Measurements from ENCODE around the gene ZNF428.
"Not testable (repeated sequence)": the region's sequence is repeated elsewhere in the genome, so short reads cannot be mapped to it uniquely, and the experiment has no call there.

The ZNF428 gene

DNA sequence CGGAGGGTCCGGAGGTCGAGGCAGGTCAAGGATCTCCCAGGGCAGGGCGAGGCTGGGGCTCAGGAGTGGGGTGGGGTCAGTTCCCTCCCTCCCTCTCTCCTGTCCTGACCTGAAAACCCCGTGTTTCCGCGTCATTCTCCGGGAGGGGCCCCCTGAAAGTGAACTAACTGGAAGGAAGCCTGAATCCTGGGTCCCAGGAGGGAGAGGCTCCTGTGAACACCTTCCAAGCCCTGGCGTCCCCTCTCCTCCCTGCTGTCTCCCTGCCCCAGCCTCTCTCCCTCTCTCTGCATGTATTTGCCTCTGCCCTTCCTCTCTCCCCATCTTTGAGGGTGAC lies 21.0 kb upstream of the ZNF428 start:
- in situ Hi-C loops (cut with HindIII; ENCODE audit: low sequenced_read_pairs) = no loop called here

DNA sequence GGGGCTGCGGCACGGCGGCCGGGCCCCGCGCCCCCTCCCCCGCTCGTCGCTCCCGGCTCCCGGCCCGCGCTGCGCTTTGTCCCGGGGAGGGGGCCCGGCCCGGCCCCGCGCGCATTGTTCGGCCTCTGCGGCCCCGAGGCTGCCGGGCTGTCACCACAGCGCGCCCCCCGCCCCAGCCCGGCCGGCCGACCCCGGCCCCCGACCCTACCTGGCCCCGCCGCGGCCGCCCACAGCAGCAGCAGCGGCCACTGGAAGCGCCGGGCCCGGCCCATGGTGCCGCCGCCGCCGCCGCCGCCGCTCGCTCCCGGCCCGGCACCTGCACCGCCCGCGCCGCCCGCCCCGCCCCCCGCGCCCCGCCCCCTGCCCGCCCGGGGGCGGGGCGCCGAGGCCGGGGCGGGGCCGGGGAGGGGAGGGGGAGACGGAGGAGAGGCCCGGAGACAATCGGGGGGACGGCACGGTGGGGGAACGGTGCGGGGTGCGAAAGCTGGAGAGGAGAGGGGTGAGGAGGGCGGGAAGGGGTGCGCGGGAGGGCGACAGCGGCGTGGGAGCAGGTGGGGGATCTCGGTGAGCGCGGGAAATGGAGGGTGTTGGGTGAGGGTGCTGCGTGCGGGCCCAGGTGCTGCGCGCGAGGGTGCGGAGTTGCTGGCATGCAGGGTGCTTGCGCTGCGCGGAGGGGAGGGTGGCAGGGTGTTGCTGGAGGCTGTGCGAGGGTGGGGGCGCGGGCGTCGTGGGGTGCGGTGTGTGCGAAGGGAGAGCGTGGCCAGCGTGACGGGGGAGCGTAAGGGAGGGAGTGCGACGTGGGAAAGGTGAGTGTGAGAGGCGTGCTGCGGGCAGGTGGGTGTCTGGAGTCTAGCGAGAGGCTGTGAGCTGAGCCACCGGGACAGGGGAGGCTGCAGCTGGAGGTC lies 20.3 kb upstream of the ZNF428 start, which contains the start of gene CADM4:
Gene CADM4 (minus strand): TSS at position 332 of the 905 bp plus-strand sequence. CDS start 60 bp downstream, at position 272.
- in situ Hi-C loops (cut with HindIII; ENCODE audit: low sequenced_read_pairs) = no loop called here

DNA sequence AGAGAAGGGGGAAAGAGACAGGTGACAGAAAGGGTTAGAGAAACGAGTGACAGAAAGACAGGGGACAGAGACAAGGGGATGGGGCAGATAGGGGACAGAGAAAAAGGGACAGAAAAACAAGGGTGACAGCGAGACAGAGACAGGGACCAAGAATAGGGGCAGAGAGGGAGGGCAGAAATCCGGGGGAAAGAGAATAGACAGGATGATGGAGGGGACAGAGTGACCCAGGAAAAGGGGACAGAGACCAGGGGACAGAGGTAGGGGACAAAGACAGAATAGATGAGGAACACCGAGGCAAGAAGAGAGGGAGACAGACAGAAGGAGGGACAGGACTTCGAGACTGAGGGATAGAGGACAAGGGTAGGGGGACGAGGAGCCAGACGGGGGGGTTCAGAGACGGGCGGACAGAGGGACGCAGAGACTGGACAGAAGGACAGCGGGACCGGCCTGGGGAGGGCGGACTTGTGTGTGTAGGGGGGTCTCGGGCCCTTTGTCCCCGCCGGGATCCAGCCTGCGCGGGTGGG lies 19.6 kb upstream of the ZNF428 start:
- in situ Hi-C loops (cut with HindIII; ENCODE audit: low sequenced_read_pairs) = no loop called here

DNA sequence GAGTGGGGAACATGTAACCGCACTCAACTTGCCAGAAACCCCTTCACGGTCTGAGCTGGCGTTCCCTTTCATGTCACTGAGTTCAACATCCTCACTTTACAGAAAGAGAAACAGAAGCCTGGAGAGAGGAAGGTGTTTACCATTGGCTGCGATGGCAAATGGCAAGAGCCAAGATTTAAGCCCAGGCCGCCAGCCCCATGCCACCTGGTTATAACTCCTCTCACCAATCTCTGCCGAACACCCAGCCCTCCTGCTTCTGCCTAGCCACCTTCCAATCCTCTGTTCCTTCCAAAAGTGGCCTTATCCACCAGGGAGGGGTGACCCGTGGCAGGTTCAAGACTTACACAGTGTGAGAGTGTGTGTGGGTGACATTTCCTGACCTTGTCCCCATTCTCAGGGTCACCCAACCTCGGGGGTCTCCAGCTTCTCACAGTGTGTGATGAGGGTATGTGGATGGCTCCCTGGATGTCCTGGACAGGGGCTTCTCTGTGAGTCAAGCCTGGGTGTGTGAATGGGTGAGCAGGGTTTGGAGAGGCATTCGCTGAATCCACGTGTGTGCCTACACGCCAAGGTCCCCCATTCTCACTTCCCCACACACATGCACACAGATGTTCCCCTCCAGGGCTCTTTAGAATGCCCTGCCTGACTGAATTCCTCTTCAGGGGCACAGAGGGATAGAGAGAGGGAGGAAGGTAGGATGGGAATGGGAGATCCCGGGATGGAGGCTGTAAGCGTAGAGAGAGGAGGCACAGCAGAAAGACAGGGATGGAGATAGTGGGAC lies 19.0 kb upstream of the ZNF428 start:
- in situ Hi-C loops (cut with HindIII; ENCODE audit: low sequenced_read_pairs) = no loop called here

DNA sequence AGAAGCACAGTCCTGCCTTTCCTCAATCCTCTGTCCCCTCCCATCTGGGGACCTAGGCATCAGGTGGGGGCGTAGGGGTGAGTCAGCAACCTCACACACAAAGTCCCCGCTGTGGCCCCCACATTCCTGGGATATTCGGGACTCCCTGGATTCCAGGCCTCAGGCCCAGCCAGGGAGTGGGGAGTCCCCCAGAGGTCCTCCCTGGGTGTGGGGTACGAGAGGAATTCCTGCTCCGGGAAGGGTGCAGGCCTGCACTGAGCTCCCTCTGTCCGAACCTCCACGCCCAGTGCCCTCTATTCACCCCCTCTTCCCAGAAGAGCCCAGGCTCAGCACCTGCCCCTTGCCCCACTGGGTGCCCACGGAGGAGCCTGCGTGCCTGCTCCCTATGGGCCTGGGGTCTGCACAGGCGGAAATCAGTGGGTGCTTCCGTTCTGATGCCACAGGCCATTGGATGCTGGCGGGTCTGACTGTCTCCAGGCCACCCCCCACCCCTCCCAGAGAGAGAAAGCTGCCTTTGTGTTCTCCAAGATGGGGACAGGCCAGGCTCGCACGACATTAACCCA lies 16.8 kb upstream of the ZNF428 start:
- in situ Hi-C loops (cut with HindIII; ENCODE audit: low sequenced_read_pairs) = no loop called here

DNA sequence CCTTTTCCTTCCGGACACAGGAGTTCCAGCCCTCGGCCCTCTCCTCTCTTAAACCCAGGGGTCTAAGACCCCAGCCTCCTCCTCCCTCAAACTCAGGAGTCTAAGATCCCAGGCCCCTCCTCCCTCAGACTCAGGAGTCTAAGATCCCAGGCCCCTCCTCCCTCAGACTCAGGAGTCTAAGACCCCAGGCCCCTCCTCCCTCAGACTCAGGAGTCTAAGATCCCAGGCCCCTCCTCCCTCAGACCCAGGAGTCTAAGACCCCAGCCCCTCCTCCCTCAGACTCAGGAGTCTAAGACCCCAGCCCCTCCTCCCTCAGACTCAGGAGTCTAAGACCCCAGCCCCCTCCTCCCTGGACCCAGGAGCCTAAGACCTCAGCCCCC lies 16.1 kb upstream of the ZNF428 start:
- in situ Hi-C loops (cut with HindIII; ENCODE audit: low sequenced_read_pairs) = not testable (repeated sequence)

DNA sequence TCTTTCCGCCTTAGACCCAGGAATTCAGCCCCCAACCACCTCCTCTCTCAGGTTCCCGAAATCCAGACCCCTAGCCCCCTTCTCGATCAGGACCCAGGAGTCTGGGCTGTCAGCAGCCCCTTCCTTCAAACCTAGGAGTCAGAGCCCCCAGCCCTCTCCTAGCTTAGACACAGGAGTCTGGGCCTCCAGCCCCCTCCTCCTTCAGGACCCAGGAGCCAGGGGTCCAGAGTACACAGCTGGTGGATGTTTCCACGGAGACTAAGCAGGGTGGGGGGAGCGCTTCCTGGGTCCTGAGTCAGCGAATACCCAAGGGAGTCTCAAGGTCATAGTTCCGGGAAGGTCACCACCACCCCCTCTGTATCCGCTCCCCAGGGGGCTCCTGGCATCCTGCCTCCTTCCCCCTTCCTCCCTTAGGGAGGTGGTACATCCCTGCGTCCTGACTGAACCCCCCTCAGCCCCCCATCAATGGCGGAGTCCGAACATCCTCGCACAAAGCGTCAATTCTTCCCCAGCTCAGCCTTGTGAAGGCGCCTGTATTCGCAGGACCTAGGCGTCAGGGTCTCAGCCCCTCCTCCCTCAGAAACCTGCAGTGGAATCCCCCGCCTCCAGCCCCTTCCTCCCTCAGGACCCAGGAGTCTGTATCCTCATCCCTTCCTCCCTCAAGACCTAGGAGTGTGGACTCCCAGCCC lies 15.6 kb upstream of the ZNF428 start:
- in situ Hi-C loops (cut with HindIII; ENCODE audit: low sequenced_read_pairs) = no loop called here

DNA sequence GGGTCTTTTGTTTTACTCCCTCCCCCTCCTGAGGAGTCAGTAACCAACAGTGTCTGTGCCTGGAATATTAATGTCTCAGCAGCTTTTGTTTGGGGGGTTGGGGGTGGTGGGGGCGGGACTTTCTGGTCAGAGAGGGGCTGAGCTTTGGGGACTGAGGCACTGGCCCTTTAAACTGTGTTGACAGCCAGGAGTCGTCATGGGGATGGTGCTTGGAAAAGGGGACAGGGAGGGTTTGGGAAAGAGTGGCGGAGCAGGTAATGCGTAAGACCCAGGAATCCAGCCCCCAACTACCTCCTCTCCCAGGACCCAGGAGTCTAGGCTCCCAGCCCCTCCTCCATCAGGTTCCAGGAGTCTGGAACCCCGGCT lies 15.1 kb upstream of the ZNF428 start:
- in situ Hi-C loops (cut with HindIII; ENCODE audit: low sequenced_read_pairs) = no loop called here

DNA sequence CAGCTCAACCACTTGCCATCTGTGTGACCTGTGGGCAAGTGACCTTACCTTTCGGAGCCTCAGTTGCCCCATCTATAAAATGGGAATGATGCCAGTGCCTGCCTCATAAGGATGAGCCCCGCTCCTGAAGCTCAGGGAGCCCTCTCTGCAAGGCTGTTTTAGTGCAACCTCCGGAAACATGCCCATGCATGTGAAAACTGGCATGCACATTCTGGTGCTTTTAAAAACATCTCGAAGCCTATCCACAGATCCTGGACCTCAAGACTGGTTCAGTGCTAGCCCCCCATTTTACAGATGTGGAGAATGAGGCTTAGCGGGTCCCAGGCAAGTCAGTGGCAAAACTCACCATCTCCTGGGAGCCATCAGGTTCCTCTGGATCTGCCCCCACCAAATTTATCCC lies 14.6 kb upstream of the ZNF428 start:
- in situ Hi-C loops (cut with HindIII; ENCODE audit: low sequenced_read_pairs) = no loop called here

DNA sequence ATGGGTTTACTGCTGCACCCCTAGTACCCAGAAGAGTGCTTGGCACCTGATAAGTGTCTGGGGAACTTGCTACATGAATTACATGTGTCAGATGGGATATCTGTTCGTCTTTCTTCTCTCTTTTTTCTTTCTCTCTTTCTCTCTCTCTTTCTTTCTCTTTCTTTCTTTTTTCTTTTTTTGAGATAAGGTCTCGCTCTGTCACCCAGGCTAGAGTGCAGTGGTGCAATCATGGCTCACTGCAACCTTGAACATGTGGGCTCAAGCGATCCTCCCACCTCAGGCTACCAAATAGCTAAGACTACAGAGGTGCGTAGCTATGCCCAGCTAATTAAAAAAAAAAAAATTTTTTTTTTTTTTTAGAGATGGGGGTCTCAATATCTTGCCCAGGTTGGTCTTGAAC lies 14.1 kb upstream of the ZNF428 start:
- in situ Hi-C loops (cut with HindIII; ENCODE audit: low sequenced_read_pairs) = no loop called here

DNA sequence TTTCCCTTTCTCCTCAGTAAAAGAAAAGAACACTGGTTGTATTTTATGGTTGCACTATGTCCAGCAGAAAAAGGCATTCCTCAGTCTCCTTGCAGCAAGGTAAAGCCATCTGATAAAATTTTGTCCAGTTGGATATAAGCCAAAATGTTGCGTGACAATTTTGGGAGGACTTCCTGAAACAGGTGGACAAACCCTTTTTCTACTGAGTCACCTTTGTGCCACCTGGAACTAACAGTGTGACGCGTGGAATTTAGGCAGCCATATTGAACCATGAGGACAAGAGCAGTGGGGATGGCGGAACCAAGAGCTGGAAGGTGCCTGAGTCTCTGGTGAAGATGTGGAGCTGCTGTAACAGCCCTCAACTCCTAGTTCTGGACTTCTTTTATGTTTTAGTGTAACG lies 12.1 kb upstream of the ZNF428 start:
- in situ Hi-C loops (cut with HindIII; ENCODE audit: low sequenced_read_pairs) = no loop called here

DNA sequence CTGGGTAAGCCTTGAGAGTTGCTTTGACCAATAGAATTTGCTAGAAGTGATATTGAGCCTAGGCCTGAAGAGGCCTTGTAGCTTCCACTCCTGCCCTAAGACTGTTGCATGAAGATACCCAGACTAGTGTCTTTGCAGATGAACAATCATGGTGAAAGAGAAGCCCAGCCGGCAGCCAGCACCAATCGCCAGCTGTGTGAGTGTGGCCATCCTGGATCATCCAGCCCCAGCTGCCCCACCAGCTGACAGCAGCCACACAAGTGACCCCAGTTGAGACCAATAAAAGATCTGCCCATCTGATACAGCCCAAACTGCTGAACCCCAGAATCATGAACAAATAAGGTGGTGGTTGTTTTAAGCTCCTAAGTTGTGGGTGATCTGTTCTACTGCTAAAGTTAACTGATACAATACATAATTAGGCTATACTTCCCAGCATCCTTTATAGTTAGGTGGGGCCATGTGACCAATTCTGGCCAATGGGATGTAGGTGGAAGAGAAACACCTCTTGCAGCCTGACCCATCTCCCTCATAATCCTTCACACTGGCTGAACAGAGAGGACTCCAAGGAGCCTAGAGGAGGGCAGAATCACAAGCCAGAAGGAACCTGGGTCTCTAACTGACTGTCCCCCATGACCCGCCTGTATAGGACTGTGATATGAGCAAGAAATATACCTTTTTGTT lies 9.4 kb upstream of the ZNF428 start:
- in situ Hi-C loops (cut with HindIII; ENCODE audit: low sequenced_read_pairs) = no loop called here

DNA sequence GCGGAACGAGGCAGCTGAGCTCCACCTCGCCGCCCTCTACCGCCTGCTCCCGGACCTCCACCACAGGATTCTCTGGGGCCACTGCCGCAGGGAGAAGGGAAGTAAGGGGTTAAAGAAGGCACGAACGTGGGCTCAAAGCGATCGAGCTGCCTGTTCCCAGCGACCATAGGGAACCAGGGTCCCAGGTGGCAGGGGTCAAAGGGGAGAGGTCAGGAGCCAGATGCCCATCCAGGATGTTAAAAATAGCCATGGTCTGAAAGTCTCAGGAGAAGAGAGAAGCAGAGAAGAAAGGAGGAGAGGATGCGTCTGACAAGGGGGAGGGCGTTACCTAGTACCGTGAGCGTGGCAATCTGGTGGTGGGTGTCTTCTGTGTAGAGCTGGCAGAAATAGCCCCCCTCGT lies 7.4 kb upstream of the ZNF428 start:
- in situ Hi-C loops (cut with HindIII; ENCODE audit: low sequenced_read_pairs) = no loop called here

DNA sequence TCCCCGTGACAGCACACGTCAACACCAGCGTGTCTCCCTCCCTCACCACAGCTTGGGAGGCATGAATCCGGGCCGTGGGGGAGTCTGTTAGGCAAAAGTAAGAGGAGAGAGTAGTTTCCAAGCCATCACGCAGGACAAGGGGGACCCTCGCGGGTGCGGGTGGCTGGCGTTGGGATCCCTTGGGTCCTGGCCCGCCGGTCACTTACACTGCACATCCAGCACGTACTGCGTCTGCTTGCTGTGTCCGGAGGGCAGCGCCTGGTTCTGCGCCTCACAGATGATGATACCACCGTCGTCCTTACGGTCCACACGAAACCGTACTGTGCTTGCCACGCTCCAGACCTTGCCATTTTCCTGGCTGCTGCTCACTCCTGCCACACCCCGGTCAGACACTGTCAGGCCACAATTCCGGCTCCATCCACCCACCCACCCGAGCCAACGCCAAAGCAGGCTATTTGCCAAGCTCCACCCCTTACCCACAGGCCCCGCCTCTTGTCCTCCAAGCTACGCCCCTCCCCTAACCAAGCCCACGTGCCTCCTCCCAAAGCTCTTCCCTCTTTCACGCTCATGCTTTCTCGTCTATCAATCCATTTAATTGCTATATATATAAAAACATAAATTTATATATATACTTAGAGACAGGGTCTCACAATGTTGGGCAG lies 6.6 kb upstream of the ZNF428 start:
- in situ Hi-C loops (cut with HindIII; ENCODE audit: low sequenced_read_pairs) = no loop called here

DNA sequence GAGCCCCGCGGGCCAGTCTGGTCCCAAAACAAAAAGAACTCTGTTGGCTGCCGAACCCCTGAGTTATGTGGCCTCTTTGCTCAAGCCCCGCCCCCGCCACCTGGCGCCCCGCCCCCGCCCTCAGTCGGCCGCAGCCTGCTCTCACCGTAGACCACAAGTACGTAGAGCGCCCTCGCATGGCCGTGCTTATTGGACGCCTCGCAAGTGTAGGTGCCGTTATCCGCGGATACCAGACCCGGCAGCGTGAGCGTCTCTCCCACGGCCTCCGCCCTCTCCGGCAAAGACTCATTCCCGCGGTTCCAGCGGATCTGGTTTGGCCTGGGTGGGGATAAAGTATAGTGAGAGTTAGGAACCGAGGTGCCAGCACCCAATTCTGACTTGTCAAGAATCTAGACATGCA lies 5.5 kb upstream of the ZNF428 start:
- in situ Hi-C loops (cut with HindIII; ENCODE audit: low sequenced_read_pairs) = loop anchor here (5.0 kb wide), 1 partner anchor 88 kb away; no protein-coding TSS in a partner anchor

DNA sequence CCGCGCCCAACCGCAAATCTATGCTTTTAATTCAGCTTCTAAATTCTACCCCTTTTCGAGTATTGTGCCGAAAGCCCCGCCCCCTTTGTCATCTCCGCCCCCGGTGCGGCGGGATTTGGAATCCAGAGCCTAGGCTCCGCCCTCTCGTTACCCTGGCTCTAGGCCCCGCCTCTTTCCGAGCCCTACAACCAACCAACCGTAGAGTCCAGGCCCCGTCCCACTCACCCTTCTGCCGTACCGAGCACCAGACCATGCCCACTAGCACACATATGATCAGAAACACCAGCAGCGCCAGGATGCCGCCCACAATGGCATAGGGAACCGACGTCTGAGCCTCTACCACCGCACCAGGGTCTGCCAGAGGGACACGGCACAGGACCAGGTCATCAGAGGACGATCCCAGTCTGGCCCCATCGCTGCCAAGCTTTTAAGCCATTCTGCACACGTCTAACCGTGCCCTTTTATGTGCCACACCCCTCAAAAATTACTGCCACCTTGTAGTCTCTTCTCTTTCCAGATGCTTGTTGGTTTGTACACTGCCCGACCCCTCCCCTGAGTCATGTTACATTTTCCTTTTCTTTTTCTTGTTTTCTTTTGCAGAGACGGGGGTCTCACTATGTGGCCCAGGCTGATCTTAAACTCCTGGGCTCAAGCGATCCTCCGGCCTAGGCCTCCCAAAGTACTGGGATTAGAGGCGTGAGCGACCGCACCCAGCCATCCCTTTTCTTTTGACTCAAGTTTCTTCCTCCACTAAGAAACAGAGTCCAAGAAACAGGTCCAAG lies 4.7 kb upstream of the ZNF428 start:
- in situ Hi-C loops (cut with HindIII; ENCODE audit: low sequenced_read_pairs) = loop anchor here (5.0 kb wide), 1 partner anchor 87 kb away; no protein-coding TSS in a partner anchor

DNA sequence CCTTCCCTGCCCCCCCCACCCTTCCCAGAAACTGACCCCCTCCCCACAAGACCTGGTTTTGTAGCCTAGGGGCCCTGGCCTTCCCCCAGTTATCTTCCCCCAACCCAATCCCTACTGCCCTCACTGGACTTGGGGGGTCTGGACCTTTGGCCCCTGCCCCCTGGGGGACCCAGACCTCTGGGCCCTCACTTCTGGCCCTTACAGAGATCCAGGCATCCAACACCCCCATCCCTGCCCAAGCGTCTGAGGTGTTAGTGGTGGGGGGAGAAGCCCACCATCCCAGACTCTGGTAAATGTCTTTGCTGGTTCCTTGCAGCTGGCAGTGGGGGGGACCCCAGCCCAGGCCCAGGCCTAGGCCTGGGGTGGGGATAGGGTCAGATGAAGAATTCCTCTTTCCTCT lies 3.5 kb upstream of the ZNF428 start:
- in situ Hi-C loops (cut with HindIII; ENCODE audit: low sequenced_read_pairs) = loop anchor here (5.0 kb wide), 1 partner anchor 86 kb away; no protein-coding TSS in a partner anchor

DNA sequence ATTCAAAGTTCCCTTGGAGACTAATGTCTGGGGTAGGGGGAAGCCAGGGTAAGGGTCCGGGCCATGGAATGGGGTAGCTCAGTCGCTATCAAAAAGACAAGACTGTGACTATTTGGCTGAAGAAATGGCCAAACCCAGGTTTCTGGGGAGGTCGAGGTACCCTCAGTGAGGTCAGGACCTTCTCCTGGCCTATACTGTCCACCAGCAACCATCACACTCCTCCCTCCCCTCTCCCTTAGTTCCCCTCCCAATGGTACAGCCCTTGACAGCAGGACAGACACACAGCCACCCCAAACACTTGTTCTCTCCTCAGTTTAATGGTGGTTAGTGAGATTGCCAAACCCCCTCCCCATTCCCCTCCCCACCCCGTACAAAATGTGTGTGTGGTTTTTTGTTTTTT lies 2.6 kb upstream of the ZNF428 start:
- in situ Hi-C loops (cut with HindIII; ENCODE audit: low sequenced_read_pairs) = loop anchor here (5.0 kb wide), 1 partner anchor 85 kb away; no protein-coding TSS in a partner anchor

All from endothelial cell of hepatic sinusoid (primary cell).